ENCODE measurements around the gene BATF.

DNA sequence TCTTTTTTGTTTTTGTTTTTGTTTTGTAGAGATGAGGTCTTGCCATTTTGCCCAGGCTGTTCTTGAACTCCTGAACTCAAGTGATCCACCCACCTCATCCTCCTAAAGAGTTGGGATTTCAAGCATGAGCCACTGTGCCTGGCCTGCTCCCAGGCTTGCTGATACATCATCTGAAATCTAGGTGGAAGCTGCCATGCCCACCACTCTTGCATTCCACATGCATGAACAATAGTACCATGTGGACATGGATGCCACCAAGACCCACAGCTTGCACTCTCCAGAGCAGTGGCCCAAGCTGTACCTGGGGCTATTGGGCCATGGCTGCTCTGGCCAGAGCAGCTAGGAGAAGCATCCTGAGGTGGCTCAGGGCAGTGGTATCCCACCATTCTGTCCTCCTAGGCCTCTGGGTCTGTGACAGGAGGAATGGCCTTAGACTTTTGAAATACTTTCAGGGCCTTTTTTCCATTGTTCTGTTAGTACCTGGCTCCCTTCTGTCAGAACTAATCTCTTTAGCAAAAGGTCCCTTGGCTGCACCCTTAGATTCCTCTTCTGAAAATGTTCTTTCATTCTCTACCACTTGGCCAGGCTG is 69.8 kb downstream of the BATF start:
- TF ChIP-seq ZNF792 (tag by site-specific recombination; IDR thresholded peaks at IDR 0.05) (no peak), ZNF473 (tag by site-specific recombination; IDR thresholded peaks at IDR 0.05) (no peak), KLF7 (tag by site-specific recombination; IDR thresholded peaks at IDR 0.05; ENCODE audit: borderline replicate concordance) (no peak), ZNF416 (tag by site-specific recombination; IDR thresholded peaks at IDR 0.05) (no peak), ZIC2 (tag by site-specific recombination; IDR thresholded peaks at IDR 0.05) (no peak)
- TF ChIP-seq, protein P1, sequence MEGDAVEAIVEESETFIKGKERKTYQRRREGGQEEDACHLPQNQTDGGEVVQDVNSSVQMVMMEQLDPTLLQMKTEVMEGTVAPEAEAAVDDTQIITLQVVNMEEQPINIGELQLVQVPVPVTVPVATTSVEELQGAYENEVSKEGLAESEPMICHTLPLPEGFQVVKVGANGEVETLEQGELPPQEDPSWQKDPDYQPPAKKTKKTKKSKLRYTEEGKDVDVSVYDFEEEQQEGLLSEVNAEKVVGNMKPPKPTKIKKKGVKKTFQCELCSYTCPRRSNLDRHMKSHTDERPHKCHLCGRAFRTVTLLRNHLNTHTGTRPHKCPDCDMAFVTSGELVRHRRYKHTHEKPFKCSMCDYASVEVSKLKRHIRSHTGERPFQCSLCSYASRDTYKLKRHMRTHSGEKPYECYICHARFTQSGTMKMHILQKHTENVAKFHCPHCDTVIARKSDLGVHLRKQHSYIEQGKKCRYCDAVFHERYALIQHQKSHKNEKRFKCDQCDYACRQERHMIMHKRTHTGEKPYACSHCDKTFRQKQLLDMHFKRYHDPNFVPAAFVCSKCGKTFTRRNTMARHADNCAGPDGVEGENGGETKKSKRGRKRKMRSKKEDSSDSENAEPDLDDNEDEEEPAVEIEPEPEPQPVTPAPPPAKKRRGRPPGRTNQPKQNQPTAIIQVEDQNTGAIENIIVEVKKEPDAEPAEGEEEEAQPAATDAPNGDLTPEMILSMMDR (tag by site-specific recombination; IDR thresholded peaks at IDR 0.05): no peak
- TF ChIP-seq, protein P2, sequence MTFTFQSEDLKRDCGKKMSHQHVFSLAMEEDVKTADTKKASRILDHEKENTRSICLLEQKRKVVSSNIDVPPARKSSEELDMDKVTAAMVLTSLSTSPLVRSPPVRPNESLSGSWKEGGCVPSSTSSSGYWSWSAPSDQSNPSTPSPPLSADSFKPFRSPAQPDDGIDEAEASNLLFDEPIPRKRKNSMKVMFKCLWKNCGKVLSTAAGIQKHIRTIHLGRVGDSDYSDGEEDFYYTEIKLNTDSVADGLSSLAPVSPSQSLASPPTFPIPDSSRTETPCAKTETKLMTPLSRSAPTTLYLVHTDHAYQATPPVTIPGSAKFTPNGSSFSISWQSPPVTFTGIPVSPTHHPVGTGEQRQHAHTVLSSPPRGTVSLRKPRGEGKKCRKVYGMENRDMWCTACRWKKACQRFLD (tag by site-specific recombination; IDR thresholded peaks at IDR 0.05): no peak
- TF ChIP-seq, protein P3, sequence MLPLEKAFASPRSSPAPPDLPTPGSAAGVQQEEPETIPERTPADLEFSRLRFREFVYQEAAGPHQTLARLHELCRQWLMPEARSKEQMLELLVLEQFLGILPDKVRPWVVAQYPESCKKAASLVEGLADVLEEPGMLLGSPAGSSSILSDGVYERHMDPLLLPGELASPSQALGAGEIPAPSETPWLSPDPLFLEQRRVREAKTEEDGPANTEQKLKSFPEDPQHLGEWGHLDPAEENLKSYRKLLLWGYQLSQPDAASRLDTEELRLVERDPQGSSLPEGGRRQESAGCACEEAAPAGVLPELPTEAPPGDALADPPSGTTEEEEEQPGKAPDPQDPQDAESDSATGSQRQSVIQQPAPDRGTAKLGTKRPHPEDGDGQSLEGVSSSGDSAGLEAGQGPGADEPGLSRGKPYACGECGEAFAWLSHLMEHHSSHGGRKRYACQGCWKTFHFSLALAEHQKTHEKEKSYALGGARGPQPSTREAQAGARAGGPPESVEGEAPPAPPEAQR (tag by site-specific recombination; IDR thresholded peaks at IDR 0.05): no peak
- TF ChIP-seq, protein P4, sequence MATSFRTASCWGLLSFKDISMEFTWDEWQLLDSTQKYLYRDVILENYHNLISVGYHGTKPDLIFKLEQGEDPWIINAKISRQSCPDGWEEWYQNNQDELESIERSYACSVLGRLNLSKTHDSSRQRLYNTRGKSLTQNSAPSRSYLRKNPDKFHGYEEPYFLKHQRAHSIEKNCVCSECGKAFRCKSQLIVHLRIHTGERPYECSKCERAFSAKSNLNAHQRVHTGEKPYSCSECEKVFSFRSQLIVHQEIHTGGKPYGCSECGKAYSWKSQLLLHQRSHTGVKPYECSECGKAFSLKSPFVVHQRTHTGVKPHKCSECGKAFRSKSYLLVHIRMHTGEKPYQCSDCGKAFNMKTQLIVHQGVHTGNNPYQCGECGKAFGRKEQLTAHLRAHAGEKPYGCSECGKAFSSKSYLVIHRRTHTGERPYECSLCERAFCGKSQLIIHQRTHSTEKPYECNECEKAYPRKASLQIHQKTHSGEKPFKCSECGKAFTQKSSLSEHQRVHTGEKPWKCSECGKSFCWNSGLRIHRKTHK (tag by site-specific recombination; IDR thresholded peaks at IDR 0.05): no peak
